Upper lobe of left lung (tissue), 4 donors: ENCODE results near the gene HIRIP3.

Experiments used
- POLR2A ChIP-seq, 4 donors: fragments of 450-650 bp; IDR thresholded peaks; one replicate each; pipeline ENCODE4 v1.5.1; 2016 to 2017; ENCODE audit warnings: antibody characterized with exemption in 4 of 4, mild to moderate bottlenecking in 2 of 4
- TF ChIP-seq, protein P1 (sequence below), 6 experiments: fragments of 450-650 bp in 4 of 6; fragments of 200-600 bp in 2 of 6; sonication (generic) in 2 of 6; IDR thresholded peaks; one replicate each; pipeline ENCODE4 v1.5.1; 2016 to 2019; ENCODE audit warnings: antibody characterized with exemption in 6 of 6

- TF ChIP-seq, protein P1, sequence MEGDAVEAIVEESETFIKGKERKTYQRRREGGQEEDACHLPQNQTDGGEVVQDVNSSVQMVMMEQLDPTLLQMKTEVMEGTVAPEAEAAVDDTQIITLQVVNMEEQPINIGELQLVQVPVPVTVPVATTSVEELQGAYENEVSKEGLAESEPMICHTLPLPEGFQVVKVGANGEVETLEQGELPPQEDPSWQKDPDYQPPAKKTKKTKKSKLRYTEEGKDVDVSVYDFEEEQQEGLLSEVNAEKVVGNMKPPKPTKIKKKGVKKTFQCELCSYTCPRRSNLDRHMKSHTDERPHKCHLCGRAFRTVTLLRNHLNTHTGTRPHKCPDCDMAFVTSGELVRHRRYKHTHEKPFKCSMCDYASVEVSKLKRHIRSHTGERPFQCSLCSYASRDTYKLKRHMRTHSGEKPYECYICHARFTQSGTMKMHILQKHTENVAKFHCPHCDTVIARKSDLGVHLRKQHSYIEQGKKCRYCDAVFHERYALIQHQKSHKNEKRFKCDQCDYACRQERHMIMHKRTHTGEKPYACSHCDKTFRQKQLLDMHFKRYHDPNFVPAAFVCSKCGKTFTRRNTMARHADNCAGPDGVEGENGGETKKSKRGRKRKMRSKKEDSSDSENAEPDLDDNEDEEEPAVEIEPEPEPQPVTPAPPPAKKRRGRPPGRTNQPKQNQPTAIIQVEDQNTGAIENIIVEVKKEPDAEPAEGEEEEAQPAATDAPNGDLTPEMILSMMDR (IDR thresholded peaks at IDR 0.05), result no peak
- no peak for TF ChIP-seq POLR2A (IDR thresholded peaks at IDR 0.05)
Observed at GRCh38 chr16:29943846-29944799, 51.3 kb downstream of the HIRIP3 start.
